Stimulated activated CD8-positive, alpha-beta memory T cell treated with anti-CD3 and anti-CD28 coated beads, Interleukin-7, amount 100 ng/mL, for 1 hour (primary cell): ENCODE data around the gene FAM227A.
"Not testable (repeated sequence)": the region's sequence is repeated elsewhere in the genome, so short reads cannot be mapped to it uniquely, and the experiment has no call there.

Experiments
- DNase-seq, 2 donors: peaks; one replicate each; pipeline ENCODE4 v3.0.0-alpha.2; 2020; ENCODE audit warnings: low read depth in 2 of 2

FAM227A gene

GRCh38 chr22:38611559-38611958 lies 44.6 kb downstream of the FAM227A start:
- DNase-seq = no peak

- DNase-seq = no peak
Measured at GRCh38 chr22:38610234-38610633, 46.0 kb downstream of the FAM227A start.

GRCh38 chr22:38608992-38609750 lies 47.0 kb downstream of the FAM227A start:
- no peak for DNase-seq

- DNase-seq = no peak
Measured at GRCh38 chr22:38607680-38608079, 48.5 kb downstream of the FAM227A start.

GRCh38 chr22:38602166-38602565 lies 54.0 kb downstream of the FAM227A start:
- DNase-seq = no peak

- DNase-seq = no peak
Measured at GRCh38 chr22:38601221-38601764, 54.9 kb downstream of the FAM227A start.

- DNase-seq = no peak
Measured at GRCh38 chr22:38599466-38599865, 56.7 kb downstream of the FAM227A start.

- DNase-seq = not testable (repeated sequence)
Measured at GRCh38 chr22:38582923-38583322, 73.3 kb downstream of the FAM227A start.

GRCh38 chr22:38578505-38578904 lies 77.7 kb downstream of the FAM227A start:
- no peak for DNase-seq

GRCh38 chr22:38572065-38572464 lies 84.1 kb downstream of the FAM227A start:
- peak in 1 of 2 donors; percentile 6 for DNase-seq

GRCh38 chr22:38570779-38571364 lies 85.3 kb downstream of the FAM227A start:
- DNase-seq = peak in 1 of 2 donors; percentile 2

- DNase-seq = peak; percentile 91 to 97
Measured at GRCh38 chr22:38569972-38570778, 86.0 kb downstream of the FAM227A start, which contains the start of gene DMC1. TSS of gene DMC1 (minus strand) at chr22:38570183. CDS start at chr22:38568256, 1,927 bp downstream.

- no peak for DNase-seq
Measured at GRCh38 chr22:38569181-38569971, 86.8 kb downstream of the FAM227A start.

- no peak for DNase-seq
Measured at GRCh38 chr22:38567531-38568285, 88.5 kb downstream of the FAM227A start.

GRCh38 chr22:38566726-38567504 lies 89.3 kb downstream of the FAM227A start:
- no peak for DNase-seq

GRCh38 chr22:38565441-38565840 lies 90.8 kb downstream of the FAM227A start:
- DNase-seq = no peak

GRCh38 chr22:38564669-38565068 lies 91.5 kb downstream of the FAM227A start:
- DNase-seq = no peak

GRCh38 chr22:38554281-38554680 lies 101.9 kb downstream of the FAM227A start:
- no peak for DNase-seq

- DNase-seq = no peak
Measured at GRCh38 chr22:38549101-38549894, 106.9 kb downstream of the FAM227A start.
